ENCODE data around the gene SNX22.

Gene SNX22

DNA sequence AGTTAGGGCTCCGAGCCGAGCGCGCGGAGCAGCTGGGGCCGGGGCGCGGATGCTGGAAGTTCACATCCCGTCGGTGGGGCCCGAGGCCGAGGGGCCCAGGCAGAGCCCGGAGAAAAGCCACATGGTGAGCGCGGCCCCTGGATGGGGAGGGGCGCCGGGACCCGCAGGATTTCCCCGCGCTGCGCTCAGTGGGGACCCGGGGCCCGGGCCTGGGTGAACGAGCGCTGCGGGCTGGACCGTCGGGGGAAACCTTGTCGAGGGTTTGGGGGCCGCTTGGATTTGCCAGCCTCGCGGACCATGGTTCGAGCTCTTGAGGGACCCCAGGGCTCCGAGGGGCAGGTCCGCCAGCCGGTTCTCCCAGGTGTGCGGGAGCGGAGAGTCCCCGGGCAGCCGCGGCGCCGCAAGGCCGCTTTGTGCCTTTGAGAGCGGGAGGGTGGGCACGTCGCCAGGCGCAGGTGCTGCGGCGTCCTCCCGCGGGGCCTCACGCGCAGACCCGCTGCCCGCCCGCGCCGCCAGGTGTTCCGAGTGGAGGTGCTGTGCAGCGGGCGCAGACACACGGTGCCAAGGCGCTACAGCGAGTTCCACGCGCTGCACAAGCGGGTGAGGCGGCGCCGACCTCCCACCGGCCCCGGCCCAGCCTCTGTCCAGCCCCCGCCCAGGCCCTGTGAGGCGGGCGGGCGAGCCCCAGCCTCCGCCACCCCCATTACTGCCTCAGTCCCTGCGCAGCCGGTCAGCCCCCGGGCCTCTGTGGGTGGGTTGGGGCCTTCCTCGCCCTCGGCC, at the start of gene SNX22 (continued):
- TF ChIP-seq, protein P1, sequence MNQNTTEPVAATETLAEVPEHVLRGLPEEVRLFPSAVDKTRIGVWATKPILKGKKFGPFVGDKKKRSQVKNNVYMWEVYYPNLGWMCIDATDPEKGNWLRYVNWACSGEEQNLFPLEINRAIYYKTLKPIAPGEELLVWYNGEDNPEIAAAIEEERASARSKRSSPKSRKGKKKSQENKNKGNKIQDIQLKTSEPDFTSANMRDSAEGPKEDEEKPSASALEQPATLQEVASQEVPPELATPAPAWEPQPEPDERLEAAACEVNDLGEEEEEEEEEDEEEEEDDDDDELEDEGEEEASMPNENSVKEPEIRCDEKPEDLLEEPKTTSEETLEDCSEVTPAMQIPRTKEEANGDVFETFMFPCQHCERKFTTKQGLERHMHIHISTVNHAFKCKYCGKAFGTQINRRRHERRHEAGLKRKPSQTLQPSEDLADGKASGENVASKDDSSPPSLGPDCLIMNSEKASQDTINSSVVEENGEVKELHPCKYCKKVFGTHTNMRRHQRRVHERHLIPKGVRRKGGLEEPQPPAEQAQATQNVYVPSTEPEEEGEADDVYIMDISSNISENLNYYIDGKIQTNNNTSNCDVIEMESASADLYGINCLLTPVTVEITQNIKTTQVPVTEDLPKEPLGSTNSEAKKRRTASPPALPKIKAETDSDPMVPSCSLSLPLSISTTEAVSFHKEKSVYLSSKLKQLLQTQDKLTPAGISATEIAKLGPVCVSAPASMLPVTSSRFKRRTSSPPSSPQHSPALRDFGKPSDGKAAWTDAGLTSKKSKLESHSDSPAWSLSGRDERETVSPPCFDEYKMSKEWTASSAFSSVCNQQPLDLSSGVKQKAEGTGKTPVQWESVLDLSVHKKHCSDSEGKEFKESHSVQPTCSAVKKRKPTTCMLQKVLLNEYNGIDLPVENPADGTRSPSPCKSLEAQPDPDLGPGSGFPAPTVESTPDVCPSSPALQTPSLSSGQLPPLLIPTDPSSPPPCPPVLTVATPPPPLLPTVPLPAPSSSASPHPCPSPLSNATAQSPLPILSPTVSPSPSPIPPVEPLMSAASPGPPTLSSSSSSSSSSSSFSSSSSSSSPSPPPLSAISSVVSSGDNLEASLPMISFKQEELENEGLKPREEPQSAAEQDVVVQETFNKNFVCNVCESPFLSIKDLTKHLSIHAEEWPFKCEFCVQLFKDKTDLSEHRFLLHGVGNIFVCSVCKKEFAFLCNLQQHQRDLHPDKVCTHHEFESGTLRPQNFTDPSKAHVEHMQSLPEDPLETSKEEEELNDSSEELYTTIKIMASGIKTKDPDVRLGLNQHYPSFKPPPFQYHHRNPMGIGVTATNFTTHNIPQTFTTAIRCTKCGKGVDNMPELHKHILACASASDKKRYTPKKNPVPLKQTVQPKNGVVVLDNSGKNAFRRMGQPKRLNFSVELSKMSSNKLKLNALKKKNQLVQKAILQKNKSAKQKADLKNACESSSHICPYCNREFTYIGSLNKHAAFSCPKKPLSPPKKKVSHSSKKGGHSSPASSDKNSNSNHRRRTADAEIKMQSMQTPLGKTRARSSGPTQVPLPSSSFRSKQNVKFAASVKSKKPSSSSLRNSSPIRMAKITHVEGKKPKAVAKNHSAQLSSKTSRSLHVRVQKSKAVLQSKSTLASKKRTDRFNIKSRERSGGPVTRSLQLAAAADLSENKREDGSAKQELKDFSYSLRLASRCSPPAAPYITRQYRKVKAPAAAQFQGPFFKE (tag by site-specific recombination; IDR thresholded peaks at IDR 0.05; ENCODE audit: borderline replicate concordance): no peak
- TF ChIP-seq ZNF544 (tag by site-specific recombination; IDR thresholded peaks at IDR 0.05) (no peak), ZNF140 (tag by site-specific recombination; IDR thresholded peaks at IDR 0.05) (no peak), ZXDB (tag by site-specific recombination; IDR thresholded peaks at IDR 0.05) (peak; percentile 65), ZNF561 (tag by site-specific recombination; IDR thresholded peaks at IDR 0.05; ENCODE audit: borderline replicate concordance) (no peak), ZFHX2 (tag by site-specific recombination; conservative IDR thresholded peaks at IDR 0.05) (peak; percentile 96), ZBTB17 (tag by site-specific recombination; IDR thresholded peaks at IDR 0.05) (no peak), SCRT1 (tag by site-specific recombination; IDR thresholded peaks at IDR 0.05; ENCODE audit: borderline replicate concordance) (no peak), ZNF138 (tag by site-specific recombination; IDR thresholded peaks at IDR 0.05; ENCODE audit: borderline replicate concordance) (no peak), ZNF341 (tag by site-specific recombination; IDR thresholded peaks at IDR 0.05; ENCODE audit: low read depth) (no peak), ZNF169 (tag by site-specific recombination; IDR thresholded peaks at IDR 0.05) (no peak), ZNF175 (tag by site-specific recombination; IDR thresholded peaks at IDR 0.05) (no peak)
- TF ChIP-seq, protein P2, sequence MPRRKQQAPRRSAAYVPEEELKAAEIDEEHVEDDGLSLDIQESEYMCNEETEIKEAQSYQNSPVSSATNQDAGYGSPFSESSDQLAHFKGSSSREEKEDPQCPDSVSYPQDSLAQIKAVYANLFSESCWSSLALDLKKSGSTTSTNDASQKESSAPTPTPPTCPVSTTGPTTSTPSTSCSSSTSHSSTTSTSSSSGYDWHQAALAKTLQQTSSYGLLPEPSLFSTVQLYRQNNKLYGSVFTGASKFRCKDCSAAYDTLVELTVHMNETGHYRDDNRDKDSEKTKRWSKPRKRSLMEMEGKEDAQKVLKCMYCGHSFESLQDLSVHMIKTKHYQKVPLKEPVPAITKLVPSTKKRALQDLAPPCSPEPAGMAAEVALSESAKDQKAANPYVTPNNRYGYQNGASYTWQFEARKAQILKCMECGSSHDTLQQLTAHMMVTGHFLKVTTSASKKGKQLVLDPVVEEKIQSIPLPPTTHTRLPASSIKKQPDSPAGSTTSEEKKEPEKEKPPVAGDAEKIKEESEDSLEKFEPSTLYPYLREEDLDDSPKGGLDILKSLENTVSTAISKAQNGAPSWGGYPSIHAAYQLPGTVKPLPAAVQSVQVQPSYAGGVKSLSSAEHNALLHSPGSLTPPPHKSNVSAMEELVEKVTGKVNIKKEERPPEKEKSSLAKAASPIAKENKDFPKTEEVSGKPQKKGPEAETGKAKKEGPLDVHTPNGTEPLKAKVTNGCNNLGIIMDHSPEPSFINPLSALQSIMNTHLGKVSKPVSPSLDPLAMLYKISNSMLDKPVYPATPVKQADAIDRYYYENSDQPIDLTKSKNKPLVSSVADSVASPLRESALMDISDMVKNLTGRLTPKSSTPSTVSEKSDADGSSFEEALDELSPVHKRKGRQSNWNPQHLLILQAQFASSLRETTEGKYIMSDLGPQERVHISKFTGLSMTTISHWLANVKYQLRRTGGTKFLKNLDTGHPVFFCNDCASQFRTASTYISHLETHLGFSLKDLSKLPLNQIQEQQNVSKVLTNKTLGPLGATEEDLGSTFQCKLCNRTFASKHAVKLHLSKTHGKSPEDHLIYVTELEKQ (tag by site-specific recombination; IDR thresholded peaks at IDR 0.05; ENCODE audit: borderline replicate concordance): no peak
- TF ChIP-seq, protein P3, sequence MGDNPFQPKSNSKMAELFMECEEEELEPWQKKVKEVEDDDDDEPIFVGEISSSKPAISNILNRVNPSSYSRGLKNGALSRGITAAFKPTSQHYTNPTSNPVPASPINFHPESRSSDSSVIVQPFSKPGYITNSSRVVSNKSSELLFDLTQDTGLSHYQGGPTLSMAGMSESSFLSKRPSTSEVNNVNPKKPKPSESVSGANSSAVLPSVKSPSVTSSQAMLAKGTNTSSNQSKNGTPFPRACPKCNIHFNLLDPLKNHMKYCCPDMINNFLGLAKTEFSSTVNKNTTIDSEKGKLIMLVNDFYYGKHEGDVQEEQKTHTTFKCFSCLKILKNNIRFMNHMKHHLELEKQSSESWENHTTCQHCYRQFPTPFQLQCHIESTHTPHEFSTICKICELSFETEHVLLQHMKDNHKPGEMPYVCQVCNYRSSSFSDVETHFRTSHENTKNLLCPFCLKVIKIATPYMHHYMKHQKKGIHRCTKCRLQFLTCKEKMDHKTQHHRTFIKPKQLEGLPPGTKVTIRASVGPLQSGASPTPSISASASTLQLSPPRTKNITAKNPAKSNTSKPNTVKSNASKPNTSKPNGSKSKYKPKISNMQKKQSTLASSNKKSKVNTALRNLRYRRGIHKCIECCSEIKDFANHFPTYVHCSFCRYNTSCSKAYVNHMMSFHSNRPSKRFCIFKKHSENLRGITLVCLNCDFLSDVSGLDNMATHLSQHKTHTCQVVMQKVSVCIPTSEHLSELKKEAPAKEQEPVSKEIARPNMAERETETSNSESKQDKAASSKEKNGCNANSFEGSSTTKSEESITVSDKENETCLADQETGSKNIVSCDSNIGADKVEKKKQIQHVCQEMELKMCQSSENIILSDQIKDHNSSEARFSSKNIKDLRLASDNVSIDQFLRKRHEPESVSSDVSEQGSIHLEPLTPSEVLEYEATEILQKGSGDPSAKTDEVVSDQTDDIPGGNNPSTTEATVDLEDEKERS (tag by site-specific recombination; IDR thresholded peaks at IDR 0.05): no peak
- TF ChIP-seq, protein P4, sequence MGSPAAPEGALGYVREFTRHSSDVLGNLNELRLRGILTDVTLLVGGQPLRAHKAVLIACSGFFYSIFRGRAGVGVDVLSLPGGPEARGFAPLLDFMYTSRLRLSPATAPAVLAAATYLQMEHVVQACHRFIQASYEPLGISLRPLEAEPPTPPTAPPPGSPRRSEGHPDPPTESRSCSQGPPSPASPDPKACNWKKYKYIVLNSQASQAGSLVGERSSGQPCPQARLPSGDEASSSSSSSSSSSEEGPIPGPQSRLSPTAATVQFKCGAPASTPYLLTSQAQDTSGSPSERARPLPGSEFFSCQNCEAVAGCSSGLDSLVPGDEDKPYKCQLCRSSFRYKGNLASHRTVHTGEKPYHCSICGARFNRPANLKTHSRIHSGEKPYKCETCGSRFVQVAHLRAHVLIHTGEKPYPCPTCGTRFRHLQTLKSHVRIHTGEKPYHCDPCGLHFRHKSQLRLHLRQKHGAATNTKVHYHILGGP (tag by site-specific recombination; IDR thresholded peaks at IDR 0.05): no peak
- TF ChIP-seq, protein P5, sequence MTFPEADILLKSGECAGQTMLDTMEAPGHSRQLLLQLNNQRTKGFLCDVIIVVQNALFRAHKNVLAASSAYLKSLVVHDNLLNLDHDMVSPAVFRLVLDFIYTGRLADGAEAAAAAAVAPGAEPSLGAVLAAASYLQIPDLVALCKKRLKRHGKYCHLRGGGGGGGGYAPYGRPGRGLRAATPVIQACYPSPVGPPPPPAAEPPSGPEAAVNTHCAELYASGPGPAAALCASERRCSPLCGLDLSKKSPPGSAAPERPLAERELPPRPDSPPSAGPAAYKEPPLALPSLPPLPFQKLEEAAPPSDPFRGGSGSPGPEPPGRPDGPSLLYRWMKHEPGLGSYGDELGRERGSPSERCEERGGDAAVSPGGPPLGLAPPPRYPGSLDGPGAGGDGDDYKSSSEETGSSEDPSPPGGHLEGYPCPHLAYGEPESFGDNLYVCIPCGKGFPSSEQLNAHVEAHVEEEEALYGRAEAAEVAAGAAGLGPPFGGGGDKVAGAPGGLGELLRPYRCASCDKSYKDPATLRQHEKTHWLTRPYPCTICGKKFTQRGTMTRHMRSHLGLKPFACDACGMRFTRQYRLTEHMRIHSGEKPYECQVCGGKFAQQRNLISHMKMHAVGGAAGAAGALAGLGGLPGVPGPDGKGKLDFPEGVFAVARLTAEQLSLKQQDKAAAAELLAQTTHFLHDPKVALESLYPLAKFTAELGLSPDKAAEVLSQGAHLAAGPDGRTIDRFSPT (tag by site-specific recombination; IDR thresholded peaks at IDR 0.05): no peak; the same call in 1 of the 2 replicates
- TF ChIP-seq, protein P6, sequence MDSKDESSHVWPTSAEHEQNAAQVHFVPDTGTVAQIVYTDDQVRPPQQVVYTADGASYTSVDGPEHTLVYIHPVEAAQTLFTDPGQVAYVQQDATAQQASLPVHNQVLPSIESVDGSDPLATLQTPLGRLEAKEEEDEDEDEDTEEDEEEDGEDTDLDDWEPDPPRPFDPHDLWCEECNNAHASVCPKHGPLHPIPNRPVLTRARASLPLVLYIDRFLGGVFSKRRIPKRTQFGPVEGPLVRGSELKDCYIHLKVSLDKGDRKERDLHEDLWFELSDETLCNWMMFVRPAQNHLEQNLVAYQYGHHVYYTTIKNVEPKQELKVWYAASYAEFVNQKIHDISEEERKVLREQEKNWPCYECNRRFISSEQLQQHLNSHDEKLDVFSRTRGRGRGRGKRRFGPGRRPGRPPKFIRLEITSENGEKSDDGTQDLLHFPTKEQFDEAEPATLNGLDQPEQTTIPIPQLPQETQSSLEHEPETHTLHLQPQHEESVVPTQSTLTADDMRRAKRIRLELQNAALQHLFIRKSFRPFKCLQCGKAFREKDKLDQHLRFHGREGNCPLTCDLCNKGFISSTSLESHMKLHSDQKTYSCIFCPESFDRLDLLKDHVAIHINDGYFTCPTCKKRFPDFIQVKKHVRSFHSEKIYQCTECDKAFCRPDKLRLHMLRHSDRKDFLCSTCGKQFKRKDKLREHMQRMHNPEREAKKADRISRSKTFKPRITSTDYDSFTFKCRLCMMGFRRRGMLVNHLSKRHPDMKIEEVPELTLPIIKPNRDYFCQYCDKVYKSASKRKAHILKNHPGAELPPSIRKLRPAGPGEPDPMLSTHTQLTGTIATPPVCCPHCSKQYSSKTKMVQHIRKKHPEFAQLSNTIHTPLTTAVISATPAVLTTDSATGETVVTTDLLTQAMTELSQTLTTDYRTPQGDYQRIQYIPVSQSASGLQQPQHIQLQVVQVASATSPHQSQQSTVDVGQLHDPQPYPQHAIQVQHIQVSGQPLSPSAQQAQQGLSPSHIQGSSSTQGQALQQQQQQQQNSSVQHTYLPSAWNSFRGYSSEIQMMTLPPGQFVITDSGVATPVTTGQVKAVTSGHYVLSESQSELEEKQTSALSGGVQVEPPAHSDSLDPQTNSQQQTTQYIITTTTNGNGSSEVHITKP (tag by site-specific recombination; IDR thresholded peaks at IDR 0.05): no peak
